Stomach (tissue), 9 donors: ENCODE data around the gene WDR1. TPM values are rescaled to one million over a fixed set of nuclear protein-coding genes. Genes with fewer than 3 reads are reported as not detected.

Experiments
- DNase-seq, 2 donors: peaks; one replicate each; pipeline versions ENCODE4 v3.0.0 to v3.0.0-alpha.2; 2013 to 2019
- H3K27ac ChIP-seq, 5 donors: fragments of 200-600 bp in 4 of 5; sonication (generic) in 4 of 5; one replicate each; pipeline ENCODE4 v1.5.1; 2013 to 2019; ENCODE audit warnings: mild to moderate bottlenecking in 1 of 5, moderate library complexity in 1 of 5
- H3K27me3 ChIP-seq, 3 donors: fragments of 200-600 bp; sonication (generic); one replicate each; pipeline ENCODE4 v1.5.1; 2017 to 2019; ENCODE audit warnings: mixed run types in 1 of 3
- H3K36me3 ChIP-seq, 4 donors: fragments of 200-600 bp; sonication (generic); 1 replicate in 3 of 4; 2 replicates in 1 of 4; pipeline ENCODE4 v1.5.1; 2016 to 2019
- H3K4me1 ChIP-seq, 4 donors: fragments of 200-600 bp; sonication (generic); one replicate each; pipeline ENCODE4 v1.5.1; 2016 to 2019
- H3K4me3 ChIP-seq, 4 donors: fragments of 200-600 bp; sonication (generic) in 3 of 4; one replicate each; pipeline ENCODE4 v1.5.1; 2016 to 2019; ENCODE audit warnings: mild to moderate bottlenecking in 1 of 4
- H3K9me3 ChIP-seq, 4 donors: fragments of 200-600 bp; sonication (generic); one replicate each; pipeline ENCODE4 v1.5.1; 2016 to 2019
- EP300 ChIP-seq: sonication (generic); formaldehyde crosslinking; IDR thresholded peaks from one replicate; pipeline ENCODE4 v1.6.1; 2017; ENCODE audit warnings: antibody characterized with exemption
- POLR2A ChIP-seq, 4 donors: fragments of 450-650 bp; IDR thresholded peaks; one replicate each; pipeline ENCODE4 v1.6.1; 2016; ENCODE audit warnings: antibody characterized with exemption in 4 of 4, control low read depth in 2 of 4, mild to moderate bottlenecking in 1 of 4, moderate library complexity in 1 of 4
- POLR2AphosphoS5 ChIP-seq, 3 donors: sonication (generic); formaldehyde crosslinking; IDR thresholded peaks; one replicate each; pipeline ENCODE4 v1.6.1; 2016; ENCODE audit warnings: antibody characterized with exemption in 3 of 3
- WGBS, 5 donors: extraction: QIAGEN DNeasy Blood & Tissue Kit in 3 of 5; methylation state at CpG; one replicate each; pipeline versions ENCODE4 v1.1.5 to v1.1.7; 2013 to 2018; 5-methylcytosine and 5-hydroxymethylcytosine counted together
- intact Hi-C: fragments of 100-400 bp; cut with DNase I; formaldehyde crosslinking; loops from one replicate; pipeline ENCODE4 v1.15.1; 2023; ENCODE audit warnings: low total_unique reads
- polyA plus RNA-seq, 3 donors: library from polyadenylated mRNA; stranded (reverse); fragments of 200-250 nt; gene quantifications; one replicate each; pipeline ENCODE4 v1.2.3, GENCODE V29; 2013
- total RNA-seq, 5 donors: library from RNA; depleted of rRNA; stranded (reverse); fragments of >200 nt; gene quantifications; one replicate each; pipeline versions ENCODE4 v1.1.0 to v1.2.3, GENCODE V29; 2014 to 2016
- TF ChIP-seq, protein P1 (sequence below), 7 experiments: fragments of 450-650 bp in 4 of 7; fragments of 200-600 bp in 3 of 7; sonication (generic) in 3 of 7; IDR thresholded peaks; one replicate each; pipeline ENCODE4 v1.5.1; 2016 to 2019; ENCODE audit warnings: antibody characterized with exemption in 7 of 7, control low read depth in 2 of 7, mild to moderate bottlenecking in 1 of 7
- donor health status: healthy with polysubstance abuse.
- donor health status: Bipolar disorder and iron deficiency.
- donor health status: healthy.

WDR1 gene
- total and polyA plus RNA-seq, 8 donors: 52.4 to 167 (median 110) TPM

DNA sequence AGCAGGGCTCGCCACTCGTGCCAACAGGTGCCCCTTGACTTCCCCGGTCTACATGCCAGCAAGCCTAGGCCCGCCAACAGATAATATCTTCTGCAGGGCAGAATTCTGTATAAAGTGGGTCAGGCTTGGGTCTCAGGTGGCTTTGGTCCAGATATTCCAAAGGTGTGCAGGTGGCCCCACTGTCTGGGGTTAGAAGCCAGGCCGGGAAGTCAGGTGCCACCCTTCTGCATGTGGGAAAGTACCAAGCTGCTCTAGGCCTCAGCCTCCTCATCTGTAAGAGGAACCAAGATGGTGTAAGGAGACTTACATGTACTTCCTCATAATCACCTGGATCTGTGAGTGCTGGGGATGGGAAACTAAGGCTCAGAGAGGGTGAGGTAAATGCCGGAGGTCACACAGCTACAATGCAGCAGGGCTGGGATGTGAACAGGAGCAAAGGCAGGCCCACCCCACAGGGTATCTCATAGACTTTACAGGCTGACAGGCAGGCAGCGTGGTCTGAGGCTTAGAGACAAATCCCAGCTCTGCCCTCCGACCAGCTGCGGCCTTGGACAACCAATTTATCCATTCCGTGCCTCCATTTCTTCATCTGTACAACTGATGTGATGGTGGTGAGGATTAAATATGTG is 35.9 kb downstream of the WDR1 start:
- TF ChIP-seq POLR2A (IDR thresholded peaks at IDR 0.05) (no peak), POLR2AphosphoS5 (IDR thresholded peaks at IDR 0.05) (no peak), EP300 (no peak)
- TF ChIP-seq, protein P1, sequence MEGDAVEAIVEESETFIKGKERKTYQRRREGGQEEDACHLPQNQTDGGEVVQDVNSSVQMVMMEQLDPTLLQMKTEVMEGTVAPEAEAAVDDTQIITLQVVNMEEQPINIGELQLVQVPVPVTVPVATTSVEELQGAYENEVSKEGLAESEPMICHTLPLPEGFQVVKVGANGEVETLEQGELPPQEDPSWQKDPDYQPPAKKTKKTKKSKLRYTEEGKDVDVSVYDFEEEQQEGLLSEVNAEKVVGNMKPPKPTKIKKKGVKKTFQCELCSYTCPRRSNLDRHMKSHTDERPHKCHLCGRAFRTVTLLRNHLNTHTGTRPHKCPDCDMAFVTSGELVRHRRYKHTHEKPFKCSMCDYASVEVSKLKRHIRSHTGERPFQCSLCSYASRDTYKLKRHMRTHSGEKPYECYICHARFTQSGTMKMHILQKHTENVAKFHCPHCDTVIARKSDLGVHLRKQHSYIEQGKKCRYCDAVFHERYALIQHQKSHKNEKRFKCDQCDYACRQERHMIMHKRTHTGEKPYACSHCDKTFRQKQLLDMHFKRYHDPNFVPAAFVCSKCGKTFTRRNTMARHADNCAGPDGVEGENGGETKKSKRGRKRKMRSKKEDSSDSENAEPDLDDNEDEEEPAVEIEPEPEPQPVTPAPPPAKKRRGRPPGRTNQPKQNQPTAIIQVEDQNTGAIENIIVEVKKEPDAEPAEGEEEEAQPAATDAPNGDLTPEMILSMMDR (IDR thresholded peaks at IDR 0.05): no peak
- peaks cover 100% of the 10 kb centered on the region in 4 donors for H3K36me3 ChIP-seq
- intact Hi-C loops: no loop called here
- WGBS, 5 donors: 86 to 93% (median 90%) methylated on average over 10 of the region's 10 CpGs
- no peaks in the 10 kb centered on the region for H3K9me3 ChIP-seq
- DNase-seq: peak in 1 of 2 donors; percentile 3
- no peaks in the 10 kb centered on the region for H3K27me3 ChIP-seq
- H3K4me1 ChIP-seq: peaks cover 13 to 46% (median 16%) of the 10 kb centered on the region in 4 donors
- no peak overlapping the region for H3K4me3 ChIP-seq
- no peak overlapping the region for H3K27ac ChIP-seq

DNA sequence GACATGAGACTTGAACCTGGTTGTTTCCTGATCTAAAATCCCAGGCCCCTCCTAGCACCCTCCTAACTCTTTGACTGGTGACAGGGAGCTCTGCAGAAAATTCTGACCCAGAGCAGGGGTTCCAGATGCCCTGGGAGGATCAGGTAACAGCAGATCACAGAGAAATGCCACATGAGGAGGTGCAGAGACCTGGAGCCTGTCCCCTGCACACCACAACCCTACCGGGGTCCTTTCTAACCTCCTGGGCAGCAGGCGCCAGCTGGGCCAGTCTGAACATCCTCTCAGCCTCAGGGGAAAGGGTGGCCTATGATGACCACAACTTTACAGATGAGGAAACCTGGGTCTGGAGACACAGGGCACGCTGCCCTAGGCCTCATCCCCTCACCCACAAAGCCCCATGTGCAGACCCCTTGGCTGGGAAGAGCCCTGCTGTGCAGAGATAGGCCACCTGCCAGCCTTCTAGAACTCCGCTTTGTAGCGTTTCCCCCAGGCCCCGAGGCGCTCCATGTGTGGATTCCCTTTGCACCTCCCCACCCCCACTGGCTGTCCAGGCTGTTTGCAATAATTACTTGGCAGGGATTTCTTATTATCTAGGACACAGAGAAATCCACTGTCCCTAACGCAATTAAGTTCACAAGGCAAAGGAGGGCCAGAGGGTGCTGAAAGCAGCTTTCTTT is 36.5 kb downstream of the WDR1 start:
- 76 to 96% (median 81%) methylated on average over 5 to 8 of the region's 8 CpGs for WGBS, 5 donors
- TF ChIP-seq POLR2A (IDR thresholded peaks at IDR 0.05): no peak
- TF ChIP-seq EP300: no peak
- TF ChIP-seq, protein P1 (IDR thresholded peaks at IDR 0.05): no peak
- no peak for TF ChIP-seq POLR2AphosphoS5 (IDR thresholded peaks at IDR 0.05)
- H3K27me3 ChIP-seq: no peaks in the 10 kb centered on the region
- intact Hi-C loops: no loop called here
- H3K4me3 ChIP-seq: no peak overlapping the region
- H3K4me1 ChIP-seq: peaks cover 13 to 41% (median 16%) of the 10 kb centered on the region in 4 donors
- peaks cover 100% of the 10 kb centered on the region in 4 donors for H3K36me3 ChIP-seq
- H3K9me3 ChIP-seq: no peaks in the 10 kb centered on the region
- DNase-seq: peak; percentile 1 to 18
- no peak overlapping the region for H3K27ac ChIP-seq

DNA sequence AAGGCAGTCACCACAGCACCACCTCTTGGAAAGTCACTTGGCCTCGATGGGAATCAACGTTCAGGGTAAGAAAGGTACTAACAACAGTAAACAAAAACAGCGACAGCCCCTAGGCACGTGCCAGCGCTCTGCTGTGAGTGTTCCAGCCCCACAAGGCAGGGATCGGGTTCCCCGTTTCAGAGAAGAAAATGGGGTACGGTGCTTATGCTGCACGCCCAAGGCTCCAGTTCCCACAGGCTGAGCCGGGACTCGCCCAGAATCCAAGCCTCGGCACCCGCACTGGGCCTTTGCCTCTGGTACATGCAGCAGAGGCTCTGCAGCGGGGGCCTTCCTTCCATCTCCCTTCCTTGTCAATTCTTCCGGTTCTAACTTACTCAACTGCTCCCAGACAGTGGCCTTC is 37.3 kb downstream of the WDR1 start:
- H3K9me3 ChIP-seq: no peaks in the 10 kb centered on the region
- peaks cover 100% of the 10 kb centered on the region in 4 donors for H3K36me3 ChIP-seq
- peak in 1 of 2 donors; percentile 24 for DNase-seq
- TF ChIP-seq POLR2A (IDR thresholded peaks at IDR 0.05) (no peak), POLR2AphosphoS5 (IDR thresholded peaks at IDR 0.05) (no peak), EP300 (no peak)
- TF ChIP-seq, protein P1 (IDR thresholded peaks at IDR 0.05): no peak
- H3K4me1 ChIP-seq: peaks cover 13 to 38% (median 16%) of the 10 kb centered on the region in 4 donors
- intact Hi-C loops: no loop called here
- WGBS, 5 donors: 70 to 84% (median 80%) methylated on average over 14 to 15 of the region's 15 CpGs
- no peak overlapping the region for H3K4me3 ChIP-seq
- peak overlapping the region in 1 of 5 donors; percentile 64 for H3K27ac ChIP-seq
- no peaks in the 10 kb centered on the region for H3K27me3 ChIP-seq

DNA sequence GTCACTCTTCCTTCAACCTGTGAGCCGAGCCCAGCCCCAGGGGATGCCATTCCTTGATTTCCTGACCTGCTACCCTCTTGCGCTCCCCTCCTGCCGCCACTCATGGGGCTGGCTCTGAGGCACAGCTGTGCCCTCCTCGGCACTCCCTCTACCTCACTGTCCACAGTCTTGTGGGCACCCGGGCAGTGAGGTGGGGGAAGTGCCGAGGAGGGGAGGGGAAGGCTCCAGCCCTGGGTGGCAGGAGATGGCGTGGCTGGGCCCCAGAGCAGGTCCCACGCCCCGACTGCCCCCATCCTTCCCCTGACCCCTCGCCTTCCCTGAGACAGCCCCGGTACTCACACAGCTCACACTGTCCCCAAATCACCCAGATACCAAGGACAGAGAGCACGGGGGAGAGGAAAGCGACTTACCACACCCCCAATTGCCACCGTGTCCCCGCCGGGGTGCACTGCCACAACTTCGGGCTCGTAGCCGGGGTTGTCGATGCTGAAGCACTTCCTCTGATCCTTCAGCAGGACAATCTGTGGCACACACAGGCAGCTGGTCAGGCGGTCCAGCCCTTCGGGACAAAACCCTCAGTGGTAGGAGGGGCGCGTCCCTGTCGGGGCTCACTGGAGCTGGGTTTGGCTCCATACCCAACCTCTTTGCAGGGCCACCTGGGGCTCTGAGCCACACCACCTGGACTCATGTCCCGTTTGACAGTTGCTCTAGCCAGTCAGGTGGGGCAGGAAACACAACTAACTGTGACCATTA is 37.9 kb downstream of the WDR1 start:
- peak in 1 of 2 donors; percentile 20 for DNase-seq
- intact Hi-C loops: no loop called here
- no peak for TF ChIP-seq POLR2A (IDR thresholded peaks at IDR 0.05)
- no peak for TF ChIP-seq EP300
- TF ChIP-seq, protein P1 (IDR thresholded peaks at IDR 0.05): no peak
- TF ChIP-seq POLR2AphosphoS5 (IDR thresholded peaks at IDR 0.05): no peak
- Histone ChIP-seq H3K4me1 (peaks cover 13 to 34% (median 16%) of the 10 kb centered on the region in 4 donors), H3K36me3 (peaks cover 100% of the 10 kb centered on the region in 4 donors), H3K27me3 (no peaks in the 10 kb centered on the region), H3K27ac (peak overlapping the region; percentile 8 to 64 (median 37)), H3K4me3 (no peak overlapping the region), H3K9me3 (no peaks in the 10 kb centered on the region)
- 84 to 92% (median 90%) methylated on average over 21 to 26 of the region's 26 CpGs for WGBS, 5 donors
